GM12878 (cell line): ENCODE data around the gene KCNMB2. TPM values are rescaled to one million over a fixed set of nuclear protein-coding genes. Genes with fewer than 3 reads are reported as not detected.

Experiments used
- ATAC-seq: fragments of 200-7000 bp; cut with Tn5 transposase; 3 replicates; pipeline ENCODE4 v1.9.1; 2020; ENCODE audit warnings: mild to moderate bottlenecking, moderate library complexity
- BruUV-seq: library from RNA; stranded (reverse); fragments of 400-500 nt; replicated peaks from 2 replicates; lab custom pipeline; 2021; lab: Mats Ljungman, UMichigan
- CTCF ChIA-PET: fragments of 300-600 bp; sonication (Branson Sonifier 250); formaldehyde crosslinking; extraction: SDS; loops from one replicate; lab custom pipeline; 2021; ENCODE audit warnings: inconsistent platforms; lab: Yijun Ruan, JAX
- POLR2A ChIA-PET: fragments of 350-600 bp; formaldehyde crosslinking; extraction: SDS; loops from one replicate; lab custom pipeline; 2021; ENCODE audit warnings: inconsistent platforms; lab: Charles Lee
- RAD21 ChIA-PET: fragments of 300-600 bp; sonication (Branson Sonifier 250); formaldehyde crosslinking; loops from one replicate; lab custom pipeline; 2023; ENCODE audit warnings: antibody characterized with exemption; ENCODE audit not compliant: unreplicated experiment; lab: Charles Lee
- SMC1A ChIA-PET: fragments of 300-600 bp; sonication (Branson Sonifier 250); formaldehyde crosslinking; loops from one replicate; lab custom pipeline; 2023; ENCODE audit not compliant: unreplicated experiment, uncharacterized antibody; lab: Charles Lee
- DNase-seq: peaks from one replicate; pipeline ENCODE4 v3.0.0-alpha.2; 2011; ENCODE audit warnings: low read depth, low spot score
- FAIRE-seq: peaks from 3 replicates; lab custom pipeline; 2011; peaks lifted over from hg19 to GRCh38; lab: Jason Lieb, UNC
- H2AFZ ChIP-seq: 2 replicates; pipeline ENCODE4 v1.6.0; 2011; ENCODE audit warnings: low read depth, low read length, control low read depth; ENCODE audit not compliant: control insufficient read depth
- H3K27ac ChIP-seq: 2 replicates; pipeline ENCODE4 v1.5.1; 2011; ENCODE audit warnings: control low read depth; ENCODE audit not compliant: control insufficient read depth, insufficient read depth
- H3K27me3 ChIP-seq, 2 experiments: replicated peaks in 1 of 2; 2 replicates each; pipeline versions ENCODE4 v1.6.0 to v1.6.1; 2011; ENCODE audit warnings: low read length in 1 of 2; ENCODE audit not compliant: control insufficient read depth in 2 of 2, insufficient read depth in 2 of 2
- H3K36me3 ChIP-seq, 2 experiments: 2 replicates each; pipeline ENCODE4 v1.5.1; 2011; ENCODE audit warnings: low read length in 1 of 2; ENCODE audit not compliant: control insufficient read depth in 2 of 2, insufficient read depth in 2 of 2
- H3K4me1 ChIP-seq: 2 replicates; pipeline ENCODE4 v1.6.1; 2011; ENCODE audit warnings: mild to moderate bottlenecking, low read length, moderate library complexity, mixed read lengths; ENCODE audit not compliant: control insufficient read depth, insufficient read depth
- H3K4me2 ChIP-seq: 2 replicates; pipeline ENCODE4 v1.6.0; 2011; ENCODE audit warnings: control low read depth; ENCODE audit not compliant: control insufficient read depth, insufficient read depth
- H3K4me3 ChIP-seq: fragments of 200-600 bp; sonication (generic); 2 replicates; pipeline ENCODE4 v1.5.1; 2016
- H3K79me2 ChIP-seq: 2 replicates; pipeline ENCODE4 v1.6.0; 2011; ENCODE audit warnings: low read length; ENCODE audit not compliant: control insufficient read depth, insufficient read depth
- H3K9ac ChIP-seq: 2 replicates; pipeline ENCODE4 v1.8.0; 2011; ENCODE audit warnings: low read length, control low read depth, mixed read lengths; ENCODE audit not compliant: control insufficient read depth, insufficient read depth
- H3K9me3 ChIP-seq: replicated peaks from 3 replicates; pipeline ENCODE4 v1.5.1; 2011; ENCODE audit warnings: mild to moderate bottlenecking, low read length; ENCODE audit not compliant: control insufficient read depth, insufficient read depth
- H4K20me1 ChIP-seq: 2 replicates; pipeline ENCODE4 v1.6.0; 2011; ENCODE audit not compliant: control insufficient read depth, insufficient read depth
- CEBPB ChIP-seq, 2 experiments: fragments of 150-350 bp in 1 of 2; IDR thresholded peaks; 2 replicates each; pipeline ENCODE4 v1.6.1; 2012 to 2014; ENCODE audit warnings: low read depth in 2 of 2, low read length in 2 of 2, borderline replicate concordance in 1 of 2, inconsistent platforms in 1 of 2
- IKZF2 ChIP-seq, 2 experiments: fragments of 450-650 bp; IDR thresholded peaks; 2 replicates each; pipeline ENCODE4 v1.6.1; 2017; ENCODE audit warnings: mild to moderate bottlenecking in 2 of 2, moderate library complexity in 2 of 2
- MTA3 ChIP-seq: IDR thresholded peaks from 2 replicates; pipeline ENCODE4 v1.6.1; 2012; ENCODE audit warnings: low read length, inconsistent platforms, borderline replicate concordance
- SIX5 ChIP-seq: IDR thresholded peaks from 2 replicates; pipeline ENCODE4 v1.6.1; 2011; ENCODE audit warnings: mild to moderate bottlenecking, low read depth, low read length, moderate library complexity; ENCODE audit not compliant: severe bottlenecking
- SP1 ChIP-seq: IDR thresholded peaks from one replicate; pipeline ENCODE4 v1.6.1; 2011; ENCODE audit warnings: low read depth, low read length
- WGBS: methylation state at CpG from one replicate; pipeline ENCODE4 v1.1.6; 2016; ENCODE audit warnings: low lambda C conversion rate; ENCODE audit not compliant: insufficient replicate concordance, insufficient coverage; ENCODE audit errors: missing lambda C conversion rate; 5-methylcytosine and 5-hydroxymethylcytosine counted together
- in situ Hi-C: fragments of 300-500 bp; cut with MboI; formaldehyde crosslinking; loops from 9 replicates; pipeline ENCODE4 v1.14.3; 2018; ENCODE audit warnings: mixed read lengths
- intact Hi-C: fragments of 100-400 bp; cut with micrococcal nuclease; formaldehyde crosslinking; loops from one replicate; pipeline ENCODE4 v1.14.2; 2022; ENCODE audit not compliant: unreplicated experiment
- polyA plus RNA-seq, 11 experiments: library from polyadenylated mRNA; depleted of rRNA in 4 of 11; unstranded in 6 of 11; stranded (reverse) in 5 of 11; fragments of >200 nt; fragmentation: Nextera tagmentation in 4 of 11; fragmentation: Illumina TruSeq in 1 of 11; extraction: Ambion mirVana in 4 of 11; extraction: Trizol in 1 of 11; gene quantifications; 1 replicate in 1 of 11; 2 replicates in 10 of 11; pipeline versions ENCODE4 v1.2.1 to v1.2.3, GENCODE V29; 2011 to 2016; ENCODE audit warnings: inconsistent platforms in 2 of 11, missing spikeins in 2 of 11, low read depth in 1 of 11
- total RNA-seq, 4 experiments: library from RNA; depleted of rRNA in 3 of 4; stranded (reverse); fragments of >200 nt in 3 of 4; fragmentation: Illumina TruSeq in 1 of 4; extraction: Trizol in 1 of 4; gene quantifications; 2 replicates each; pipeline versions ENCODE4 v1.2.1 to v1.2.3, GENCODE V29; 2013 to 2021

The KCNMB2 gene
- total and polyA plus RNA-seq, 10 of the 15 experiments (the other 5 are each of a cell fraction or from before 2014, with no cell fraction given), result 0.22 to 18.8 (median 11.0) TPM

GRCh38 chr3:178676077-178676476, 139.8 kb downstream of the KCNMB2 start:
- TF ChIP-seq SP1, result no peak
- TF ChIP-seq IKZF2 (IDR thresholded peaks at IDR 0.05), result no peak
- no peak for TF ChIP-seq SIX5
- no peak for TF ChIP-seq CEBPB (IDR thresholded peaks at IDR 0.05; ENCODE audit: borderline replicate concordance in 1 of 2, low read depth in 2 of 2, low read length in 2 of 2)
- no peak for TF ChIP-seq MTA3
- TF ChIP-seq, all 136 proteins: peak for 0
- Histone ChIP-seq H4K20me1 (no peaks in the 10 kb centered on the region), H3K36me3 (no peaks in the 10 kb centered on the region), H3K4me1 (peaks cover 27% of the 10 kb centered on the region), H3K9ac (no peak overlapping the region), H3K79me2 (no peaks in the 10 kb centered on the region), H3K27ac (peak overlapping the region; percentile 45; the same call in 1 of the 2 replicates), H2AFZ (no peak overlapping the region; the same call in 1 of the 2 replicates), H3K4me3 (no peak overlapping the region), H3K27me3 (no peaks in the 10 kb centered on the region), H3K9me3 (no peaks in the 10 kb centered on the region), H3K4me2 (no peak overlapping the region)
- ChIA-PET RAD21 (interaction anchor here (0.9 kb wide), 1 partner anchor 154 kb away, joined by 3 read pairs; no protein-coding TSS in a partner anchor), CTCF (interaction anchor here (1.7 kb wide), 1 partner anchor 291 kb away, joined by 5 read pairs; no protein-coding TSS in a partner anchor), SMC1A (interaction anchor here (1.2 to 2.2 kb wide), 2 partner anchors 11 to 13 kb away, joined by 3 to 6 read pairs; no protein-coding TSS in a partner anchor), POLR2A (interaction anchor here (0.6 kb wide), 1 partner anchor 17 kb away, joined by 4 read pairs; no protein-coding TSS in a partner anchor)
- intact Hi-C loops, result no loop called here
- BruUV-seq, result no TSS peak
- FAIRE-seq (no peak), ATAC-seq (no peak), DNase-seq (no peak)
- in situ Hi-C loops, result no loop called here
- 65% methylated on average over 4 of the region's 4 CpGs for WGBS
